T1000 (cell line): ENCODE data around the gene MYADM.

ENCODE experiments used
- DNase-seq: peaks from one replicate; lab custom pipeline; 2025; ENCODE audit warnings: mixed read lengths; lab: John Stamatoyannopoulos, UW

Gene MYADM

GRCh38 chr19:53885036-53885435, 17.4 kb downstream of the MYADM start:
- no peak for DNase-seq

- no peak for DNase-seq
Measured at GRCh38 chr19:53892301-53892980, 24.8 kb downstream of the MYADM start.

GRCh38 chr19:53892981-53893325, 25.3 kb downstream of the MYADM start:
- DNase-seq, result no peak

- DNase-seq, result no peak
Measured at GRCh38 chr19:53894707-53895106, 27.0 kb downstream of the MYADM start.

GRCh38 chr19:53896682-53897081, 29.0 kb downstream of the MYADM start:
- DNase-seq, result no peak

- no peak for DNase-seq
Measured at GRCh38 chr19:53897459-53897858, 29.8 kb downstream of the MYADM start.

- DNase-seq, result no peak
Measured at GRCh38 chr19:53898166-53898565, 30.5 kb downstream of the MYADM start.

GRCh38 chr19:53898636-53899341, 31.1 kb downstream of the MYADM start:
- DNase-seq, result no peak

- no peak for DNase-seq
Measured at GRCh38 chr19:53900191-53900860, 32.6 kb downstream of the MYADM start.

- DNase-seq, result no peak
Measured at GRCh38 chr19:53903055-53903680, 35.5 kb downstream of the MYADM start.

- no peak for DNase-seq
Measured at GRCh38 chr19:53904909-53905308, 37.2 kb downstream of the MYADM start.

- no peak for DNase-seq
Measured at GRCh38 chr19:53905787-53906186, 38.1 kb downstream of the MYADM start.

- DNase-seq, result no peak
Measured at GRCh38 chr19:53906211-53907192, 38.8 kb downstream of the MYADM start.

GRCh38 chr19:53907193-53907581, 39.5 kb downstream of the MYADM start:
- DNase-seq, result no peak

- no peak for DNase-seq
Measured at GRCh38 chr19:53907690-53908089, 40.0 kb downstream of the MYADM start.

- DNase-seq, result no peak
Measured at GRCh38 chr19:53908106-53908934, 40.6 kb downstream of the MYADM start.

- no peak for DNase-seq
Measured at GRCh38 chr19:53908935-53909415, 41.3 kb downstream of the MYADM start, which contains the start of gene CACNG7. Gene CACNG7 (plus strand): TSS chr19:53909278. CDS start chr19:53912832, 3,554 bp downstream.

GRCh38 chr19:53909471-53910169, 41.9 kb downstream of the MYADM start:
- no peak for DNase-seq

- DNase-seq, result no peak
Measured at GRCh38 chr19:53910170-53910518, 42.5 kb downstream of the MYADM start.

- DNase-seq, result no peak
Measured at GRCh38 chr19:53912653-53913052, 45.0 kb downstream of the MYADM start.
